ENCODE data around the gene GAPVD1.

The GAPVD1 gene

DNA sequence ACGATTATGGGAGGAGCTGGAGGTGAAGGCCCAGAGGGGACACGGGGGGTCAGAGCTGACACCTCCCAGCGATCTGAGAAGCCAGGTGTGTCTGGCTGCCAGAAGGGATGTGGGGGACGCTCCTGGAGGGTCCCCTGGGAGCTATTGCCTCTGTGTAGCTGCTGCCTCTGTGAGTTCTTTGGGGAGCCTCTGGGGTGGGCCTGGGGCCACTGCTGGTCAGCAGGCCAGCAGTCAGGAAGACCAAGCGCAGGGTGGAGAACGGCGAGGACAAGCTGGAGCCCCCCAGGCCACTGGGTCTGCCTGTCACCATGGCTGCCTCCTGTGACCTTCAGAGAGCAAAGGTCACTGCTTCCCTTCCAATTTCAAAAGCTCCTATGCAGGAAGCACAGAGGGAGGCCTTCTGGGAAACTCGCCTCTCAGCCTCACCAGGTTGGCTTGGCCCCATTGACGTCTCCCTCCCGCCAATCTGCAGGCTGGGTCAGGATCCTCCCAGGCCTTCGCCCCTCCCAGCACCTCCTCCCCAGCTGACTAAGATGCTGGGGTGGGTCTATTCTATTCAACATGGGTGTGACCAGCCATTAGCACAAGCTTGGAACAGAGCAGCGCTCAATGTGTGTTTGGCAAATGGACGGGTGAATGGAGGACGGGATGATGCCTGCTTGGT is 126.4 kb downstream of the GAPVD1 start:
- DNase-seq (ENCODE audit: low read depth): no peak
- no peak for TF ChIP-seq CTCF (conservative IDR thresholded peaks at IDR 0.05; ENCODE audit: low read depth, low read length)
- no peak overlapping the region for H3K4me3 ChIP-seq (ENCODE audit: low read length)

DNA sequence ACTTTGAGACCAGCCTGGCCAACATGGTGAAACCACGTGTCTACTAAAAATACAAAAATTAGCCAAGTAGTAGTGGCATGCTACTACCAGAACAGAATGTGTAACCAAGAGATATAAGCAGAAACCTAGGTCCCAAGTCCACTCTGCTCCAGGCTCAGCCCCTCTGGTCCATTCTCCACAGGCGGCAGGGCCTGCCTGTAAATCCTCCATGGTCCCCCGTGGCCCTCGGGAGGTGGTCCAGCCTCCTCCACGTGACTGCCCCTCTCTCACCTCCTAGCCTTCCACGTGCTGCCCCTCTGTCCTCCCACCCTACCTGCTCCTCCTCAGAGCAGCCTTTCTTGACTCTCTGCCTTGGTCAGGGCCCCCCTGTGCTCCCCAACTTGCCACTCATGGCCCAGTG is 127.4 kb downstream of the GAPVD1 start:
- no peak for TF ChIP-seq CTCF (conservative IDR thresholded peaks at IDR 0.05; ENCODE audit: low read depth, low read length)
- DNase-seq (ENCODE audit: low read depth): no peak
- H3K4me3 ChIP-seq (ENCODE audit: low read length): no peak overlapping the region

DNA sequence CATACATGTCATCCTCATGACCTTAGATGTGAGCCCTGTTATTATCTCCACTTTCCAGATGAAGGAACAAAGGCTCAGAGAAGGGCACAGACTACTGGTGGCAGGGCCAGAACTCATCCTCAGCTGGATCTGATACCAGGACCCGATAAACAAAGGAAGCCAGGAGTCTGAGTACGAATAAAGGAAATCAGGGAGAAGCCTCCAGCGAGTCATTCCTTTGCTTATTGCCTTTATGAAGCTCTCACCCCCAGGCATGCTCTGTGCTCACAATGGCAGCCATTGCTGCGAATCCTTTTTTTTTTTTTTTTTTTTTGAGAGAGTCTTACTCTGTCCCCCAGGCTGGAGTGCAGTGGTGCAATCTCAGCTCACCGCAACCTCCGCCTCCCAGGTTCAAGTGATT is 130.1 kb downstream of the GAPVD1 start:
- DNase-seq (ENCODE audit: low read depth): no peak
- H3K4me3 ChIP-seq (ENCODE audit: low read length): no peak overlapping the region
- no peak for TF ChIP-seq CTCF (conservative IDR thresholded peaks at IDR 0.05; ENCODE audit: low read depth, low read length)

- DNase-seq (ENCODE audit: low read depth): no peak
- TF ChIP-seq CTCF (conservative IDR thresholded peaks at IDR 0.05; ENCODE audit: low read depth, low read length): no peak
- no peak overlapping the region for H3K4me3 ChIP-seq (ENCODE audit: low read length)
Observed at GRCh38 chr9:125393426-125393825, 131.8 kb downstream of the GAPVD1 start.

DNA sequence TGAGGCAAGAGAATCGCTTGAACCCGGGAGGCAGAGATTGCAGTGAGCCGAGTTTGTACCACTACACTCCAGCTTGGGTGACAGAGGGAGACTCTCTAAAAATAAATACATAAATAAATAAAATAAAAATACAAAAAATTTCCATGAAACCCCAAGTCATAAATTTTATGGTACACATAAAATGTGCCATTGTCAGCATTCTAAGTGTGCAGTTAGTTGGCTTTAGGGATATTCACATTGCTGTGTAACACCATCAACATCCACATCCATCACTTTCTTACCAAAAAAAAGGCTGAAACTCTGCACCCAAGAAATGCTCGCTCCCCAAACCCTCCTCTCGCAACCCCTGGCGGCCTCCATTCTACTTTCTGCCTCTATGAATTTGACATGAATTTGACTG is 135.2 kb downstream of the GAPVD1 start:
- TF ChIP-seq CTCF (conservative IDR thresholded peaks at IDR 0.05; ENCODE audit: low read depth, low read length): no peak
- DNase-seq (ENCODE audit: low read depth): no peak
- no peak overlapping the region for H3K4me3 ChIP-seq (ENCODE audit: low read length)

DNA sequence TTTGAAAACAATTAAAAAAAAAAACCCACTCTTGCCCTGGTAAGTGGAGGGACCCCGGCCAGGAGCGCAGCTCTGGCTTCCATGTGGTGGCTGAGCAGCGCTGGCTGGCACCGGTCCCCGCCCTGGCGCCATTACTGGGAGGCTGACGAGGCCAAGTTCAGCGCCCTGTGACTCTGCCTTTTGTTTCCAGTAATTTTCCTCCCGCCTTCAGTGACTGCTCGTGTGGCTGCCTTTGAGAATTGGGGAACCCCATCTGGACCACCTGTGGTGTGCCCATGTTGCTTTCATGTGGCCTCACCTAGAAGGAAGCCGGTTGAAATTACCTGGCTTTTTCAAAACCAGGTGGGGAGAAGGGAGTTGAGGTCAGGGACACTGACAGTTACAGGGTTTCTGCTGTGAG is 136.1 kb downstream of the GAPVD1 start:
- no peak overlapping the region for H3K4me3 ChIP-seq (ENCODE audit: low read length)
- no peak for DNase-seq (ENCODE audit: low read depth)
- no peak for TF ChIP-seq CTCF (conservative IDR thresholded peaks at IDR 0.05; ENCODE audit: low read depth, low read length)

GRCh38 chr9:125398243-125398642 is 136.6 kb downstream of the GAPVD1 start:
- TF ChIP-seq CTCF (conservative IDR thresholded peaks at IDR 0.05; ENCODE audit: low read depth, low read length): no peak
- H3K4me3 ChIP-seq (ENCODE audit: low read length): no peak overlapping the region
- no peak for DNase-seq (ENCODE audit: low read depth)
